ENCODE data around the gene HOOK1. TPM values are rescaled to one million over a fixed set of nuclear protein-coding genes. Genes with fewer than 3 reads are reported as not detected.

Gene HOOK1
- total and polyA plus RNA-seq, 2 of the 13 experiments (the other 11 are each of a cell fraction or from before 2014, with no cell fraction given) = 11.3 to 24.2 TPM

DNA sequence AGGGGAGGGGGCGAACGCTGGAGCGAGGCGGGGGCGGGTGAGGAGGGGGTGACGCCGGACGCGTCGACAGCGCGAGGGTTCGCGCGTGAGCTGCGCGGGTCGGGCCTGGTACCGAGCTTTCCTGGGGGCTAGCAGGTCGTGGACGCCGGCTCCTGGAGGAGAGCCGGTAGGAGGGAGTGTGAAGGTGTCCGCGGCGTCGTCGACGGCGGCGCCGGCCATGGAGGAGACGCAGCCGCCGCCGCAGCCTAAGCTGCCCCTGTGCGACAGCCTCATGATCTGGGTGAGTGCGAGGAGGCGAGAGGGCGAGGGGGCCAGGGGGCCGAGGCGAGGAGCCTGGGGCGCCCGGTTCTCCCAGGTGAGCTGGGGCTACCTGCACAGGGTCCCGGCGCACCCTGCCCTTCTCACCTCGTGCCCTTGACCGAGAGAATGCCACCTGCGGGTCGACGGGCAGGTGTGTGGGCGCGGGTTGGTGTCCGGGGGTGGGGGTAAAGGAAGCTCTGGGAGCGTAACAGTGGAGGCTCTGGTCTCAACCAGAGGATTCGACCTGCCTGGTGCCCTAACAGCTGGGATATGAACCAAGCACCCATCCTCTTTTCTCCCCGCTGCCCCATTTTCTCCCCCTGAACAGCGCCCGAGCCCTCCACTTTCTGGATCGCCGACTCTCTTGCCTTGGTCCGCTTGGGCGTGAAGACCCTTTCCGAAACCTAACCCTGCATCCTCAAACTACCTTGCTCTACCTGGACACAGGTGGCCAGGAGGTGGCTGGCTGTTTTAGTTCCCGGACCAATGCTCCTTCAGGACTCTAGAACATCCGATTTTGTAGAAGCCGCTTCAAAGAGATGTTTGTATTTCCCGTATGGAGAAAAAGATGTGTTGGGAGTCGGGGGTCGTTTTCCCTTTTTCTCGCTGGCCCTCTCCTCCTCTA, at the start of gene HOOK1 (continued):
- TF ChIP-seq USF2 (IDR thresholded peaks at IDR 0.05; ENCODE audit: low read depth, low read length) (no peak), USF2 (CRISPR knock-in tag; IDR thresholded peaks at IDR 0.05; ENCODE audit: borderline replicate concordance) (no peak), CC2D1A (CRISPR knock-in tag; IDR thresholded peaks at IDR 0.05) (0 out of 2 replicates have a peak, but pooled peaks have one; percentile 35), ZNF10 (CRISPR knock-in tag; IDR thresholded peaks at IDR 0.05; ENCODE audit: borderline replicate concordance, low read depth) (no peak), KLF15 (CRISPR knock-in tag; IDR thresholded peaks at IDR 0.05; ENCODE audit: borderline replicate concordance) (no peak), TEAD3 (CRISPR knock-in tag; optimal IDR thresholded peaks at IDR 0.05; ENCODE audit: borderline replicate concordance) (no peak), HES4 (CRISPR knock-in tag; IDR thresholded peaks at IDR 0.05; ENCODE audit: borderline replicate concordance) (peak; percentile 67; the same call in 1 of the 2 replicates), ZBTB4 (CRISPR knock-in tag; IDR thresholded peaks at IDR 0.05; ENCODE audit: borderline replicate concordance) (no peak), MYNN (CRISPR knock-in tag; IDR thresholded peaks at IDR 0.05; ENCODE audit: low read depth) (no peak), NR1H2 (CRISPR knock-in tag; IDR thresholded peaks at IDR 0.05; ENCODE audit: borderline replicate concordance, low read depth) (no peak), ATF6 (CRISPR knock-in tag; conservative IDR thresholded peaks at IDR 0.05) (no peak)
- TF ChIP-seq, protein P1, sequence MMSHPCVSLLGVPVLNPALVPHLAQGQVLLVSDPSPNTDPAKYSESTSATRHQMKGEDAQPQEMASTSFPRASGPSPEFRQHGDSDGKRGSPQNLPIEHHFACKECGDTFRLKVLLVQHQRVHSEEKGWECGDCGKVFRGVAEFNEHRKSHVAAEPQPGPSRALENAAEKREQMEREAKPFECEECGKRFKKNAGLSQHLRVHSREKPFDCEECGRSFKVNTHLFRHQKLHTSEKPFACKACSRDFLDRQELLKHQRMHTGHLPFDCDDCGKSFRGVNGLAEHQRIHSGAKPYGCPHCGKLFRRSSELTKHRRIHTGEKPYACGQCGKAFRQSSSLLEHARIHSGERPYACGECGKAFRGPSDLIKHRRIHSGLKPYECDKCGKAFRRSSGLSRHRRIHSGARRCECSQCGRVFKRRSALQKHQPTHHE (CRISPR knock-in tag; IDR thresholded peaks at IDR 0.05; ENCODE audit: borderline replicate concordance) = peak; percentile 40; the same call in 1 of the 2 replicates

Data from HepG2 (cell line).